ENCODE results near the gene COL12A1.
"Not testable (repeated sequence)": the region's sequence is repeated elsewhere in the genome, so short reads cannot be mapped to it uniquely, and the experiment has no call there.

The COL12A1 gene

DNA sequence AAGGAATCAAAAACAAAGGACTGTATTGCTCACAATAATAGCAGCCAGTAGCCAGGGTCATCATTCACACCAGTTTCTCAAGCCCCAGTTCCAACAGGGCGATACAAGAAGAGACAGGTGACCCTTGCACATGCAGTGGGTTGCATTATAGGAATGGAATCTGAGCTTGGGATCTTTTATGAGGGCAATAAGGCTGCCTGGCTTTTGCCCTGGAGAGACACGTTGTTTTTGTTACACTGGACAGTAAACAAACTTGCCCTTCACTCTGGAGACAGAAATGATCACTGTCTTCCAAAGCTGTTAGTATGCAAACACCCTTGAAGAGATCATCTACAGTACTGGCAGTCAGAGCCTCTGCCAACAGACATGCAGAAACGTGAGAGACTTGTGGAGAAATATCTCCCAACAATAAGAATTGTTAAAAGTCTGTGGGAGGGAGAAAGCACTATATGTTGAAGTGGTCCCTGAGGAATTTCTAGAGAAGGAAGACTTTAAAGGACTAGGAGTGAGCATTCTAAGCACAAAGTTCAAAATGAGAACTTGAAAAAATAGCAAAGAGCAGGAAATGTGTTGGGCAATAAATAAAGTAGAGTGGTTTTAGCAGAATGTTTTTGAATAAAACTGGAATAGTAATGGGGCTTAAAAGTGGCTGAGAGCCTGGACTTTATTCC lies 6.2 kb upstream of the COL12A1 start:
- no peak for DNase-seq

DNA sequence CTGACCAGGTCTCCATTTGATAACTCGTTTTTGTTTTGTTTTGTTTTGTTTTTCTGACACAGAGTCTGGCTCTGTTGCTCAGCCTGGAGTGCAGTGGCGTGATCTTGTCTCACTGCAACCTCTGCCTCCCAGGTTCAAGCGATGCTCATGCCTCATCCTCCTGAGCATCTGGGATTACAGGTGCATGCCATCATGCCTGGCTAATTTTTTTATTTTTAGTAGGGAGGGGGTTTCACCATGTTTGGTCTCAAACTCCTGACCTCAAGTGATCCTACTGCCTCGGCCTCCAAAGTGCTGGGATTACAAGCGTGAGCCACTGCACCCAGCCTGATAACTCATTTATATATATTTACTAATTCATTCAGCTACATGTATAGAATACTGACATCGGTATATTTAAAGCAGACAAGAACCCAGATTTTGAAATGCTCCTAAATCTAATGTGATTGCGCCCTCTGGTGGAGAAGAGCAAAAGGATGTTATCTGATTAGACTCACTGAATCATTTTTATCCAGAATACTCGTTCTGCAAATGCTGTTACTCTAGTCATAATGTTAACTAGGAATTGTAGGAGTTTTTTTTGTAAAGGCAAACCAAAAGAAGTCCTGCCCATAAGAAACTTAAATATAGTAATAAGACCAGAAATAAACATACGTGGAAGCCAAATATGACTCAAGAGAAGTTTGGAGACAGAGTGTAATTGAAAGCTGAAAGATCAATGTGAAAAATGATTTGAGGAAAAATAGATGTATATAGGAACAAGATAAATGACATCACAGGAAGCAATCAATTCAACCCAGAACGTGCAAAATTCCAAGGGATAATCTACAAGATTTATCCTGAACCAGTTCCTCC lies 5.3 kb upstream of the COL12A1 start:
- DNase-seq (peak; percentile 53), ATAC-seq (no peak)

More for the DNA sequence above, 6.2 kb upstream of the COL12A1 start:
- ATAC-seq = no peak

DNA sequence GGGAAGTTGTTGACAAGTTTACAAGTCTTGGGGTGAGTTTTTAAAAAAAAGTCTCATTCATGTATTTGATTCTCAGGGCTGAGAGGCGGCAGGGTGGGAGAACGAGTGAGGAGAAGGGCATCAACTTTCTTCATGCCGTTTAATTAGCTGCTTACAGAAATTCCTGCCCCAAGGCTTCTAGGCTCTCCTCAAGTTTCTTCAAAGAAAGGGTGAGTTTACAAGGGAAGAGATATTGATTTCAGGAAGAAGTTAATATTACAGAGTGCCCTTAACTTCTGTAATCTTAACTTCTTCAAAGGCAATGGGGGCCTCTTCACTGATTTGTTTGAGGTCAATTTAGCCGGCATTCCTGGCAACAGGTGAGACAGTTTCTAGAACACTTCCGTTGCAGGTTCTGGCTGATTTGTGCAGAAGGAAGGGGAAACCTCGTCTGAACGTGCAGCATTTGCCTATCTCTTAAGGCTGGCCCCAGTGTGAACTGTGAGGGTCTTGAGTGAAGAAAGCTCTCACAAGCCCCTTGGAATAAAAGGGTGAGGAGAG lies 3.4 kb upstream of the COL12A1 start:
- ATAC-seq (no peak), DNase-seq (no peak)

DNA sequence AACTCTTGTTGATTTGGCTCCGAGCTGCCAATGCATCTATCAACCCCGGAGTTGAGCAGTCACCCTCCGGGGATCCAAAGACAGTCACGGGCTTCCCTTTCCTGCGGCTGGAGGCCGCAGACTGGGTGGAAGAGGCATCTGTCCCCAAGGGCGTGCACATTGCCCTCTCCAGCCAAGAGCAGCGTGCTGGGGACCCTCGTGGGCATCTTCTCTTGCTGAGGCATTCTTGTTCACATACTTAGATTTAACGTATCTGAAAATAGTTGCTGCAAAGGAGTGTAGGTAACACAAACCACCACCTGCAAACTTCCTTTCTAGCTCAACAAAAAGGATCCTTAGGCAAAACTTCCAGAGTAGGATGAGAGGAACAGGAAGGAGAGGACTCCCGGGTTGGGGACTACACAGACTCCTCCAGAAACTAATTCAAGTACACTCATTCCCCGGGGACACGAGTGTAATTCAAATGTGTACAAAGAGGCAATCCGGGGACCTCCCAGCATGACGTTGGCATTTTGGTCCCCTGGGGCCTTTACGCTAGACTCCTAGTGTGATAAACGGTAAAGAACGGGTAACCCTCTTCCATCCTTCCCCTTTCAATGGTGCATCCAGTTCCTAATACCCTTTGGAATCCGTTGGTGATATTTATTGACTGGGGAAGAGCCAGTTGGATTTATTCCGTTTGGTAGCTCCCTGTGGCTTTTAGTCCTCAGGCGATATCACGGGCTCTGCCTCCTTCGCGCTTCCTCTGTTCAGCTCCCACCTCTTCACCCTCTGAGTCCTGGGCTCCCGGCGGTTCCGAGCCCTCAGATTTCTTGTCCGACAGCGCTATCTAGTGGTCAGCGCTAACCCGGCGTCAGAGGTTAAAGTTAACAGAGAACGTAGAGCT lies 2.7 kb upstream of the COL12A1 start:
- DNase-seq = peak; percentile 85
- peak; percentile 82 for ATAC-seq

DNA sequence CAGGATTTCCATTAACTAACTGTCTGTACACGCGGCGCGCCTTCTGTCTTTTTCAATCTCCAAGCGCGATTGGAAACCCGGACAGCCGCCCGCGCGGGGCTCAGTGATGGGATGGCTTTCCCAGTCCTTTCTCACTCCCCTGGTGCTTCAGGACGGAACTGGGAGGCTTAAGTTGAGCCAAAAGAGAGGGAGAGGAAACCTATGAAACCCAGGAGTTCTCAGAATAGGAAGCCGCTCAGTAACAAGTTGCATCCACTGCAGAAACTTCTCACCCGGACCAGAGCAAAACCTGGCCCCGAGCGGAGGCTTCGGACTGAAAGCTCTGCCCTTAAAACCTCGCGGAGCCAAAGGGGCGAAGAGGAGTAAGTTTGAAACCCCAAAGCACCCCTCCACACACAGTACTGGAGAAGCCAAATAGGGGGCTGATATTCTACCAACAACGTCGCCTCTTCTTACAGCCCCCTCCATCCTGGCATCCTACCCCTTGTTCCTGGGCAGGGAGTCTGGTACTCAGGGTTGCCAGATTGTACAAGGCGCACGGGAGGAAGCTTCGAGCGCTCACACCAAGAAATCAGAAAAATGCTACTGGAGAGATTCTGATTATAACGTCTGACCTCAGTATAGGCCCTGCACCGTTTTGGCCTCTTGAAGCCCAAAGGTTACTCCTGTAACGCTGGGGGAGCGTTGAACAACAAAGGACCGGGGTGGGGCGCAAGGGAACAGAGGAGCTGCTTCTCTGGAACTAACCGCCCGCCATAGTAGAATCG lies 906 bp upstream of the COL12A1 start:
- DNase-seq (no peak), ATAC-seq (no peak)

DNA sequence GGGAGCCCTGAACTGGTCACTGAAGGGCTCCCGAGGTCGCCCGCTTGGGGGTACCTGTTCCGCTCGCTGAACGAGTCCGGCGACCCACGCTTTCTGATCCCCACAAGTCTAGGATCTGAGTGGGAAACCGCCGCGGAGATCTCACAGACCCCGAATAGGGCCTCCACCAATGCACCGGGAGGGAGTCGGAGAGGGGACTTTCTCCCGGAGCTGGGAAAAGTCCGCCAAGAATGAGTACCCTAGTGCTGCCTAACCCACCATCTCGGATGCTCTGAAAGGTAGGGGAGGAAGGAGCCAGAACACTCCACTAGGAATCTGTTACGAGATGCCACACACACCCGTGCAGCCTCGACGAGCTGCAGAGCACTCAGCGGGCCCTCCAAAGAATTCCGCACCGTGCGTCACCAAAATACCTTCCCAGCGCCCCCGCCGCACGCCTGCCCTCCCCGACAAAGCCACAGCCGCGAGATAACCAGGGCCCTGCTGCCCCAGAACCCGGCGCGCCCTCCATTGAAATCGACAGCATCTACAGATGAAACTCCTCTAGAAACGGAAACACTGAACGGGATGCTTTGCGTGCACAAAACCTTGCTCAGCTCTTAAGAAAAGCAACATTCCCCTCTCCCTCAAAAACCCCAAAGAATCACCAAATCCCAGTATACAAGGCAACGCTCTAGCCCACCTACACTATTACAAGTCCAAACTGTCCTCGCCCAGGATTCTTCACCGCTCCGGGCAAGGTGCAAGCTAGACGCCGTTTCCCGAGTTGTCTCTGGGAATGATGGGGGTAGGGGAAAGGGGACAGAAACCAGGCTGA lies 686 bp downstream of the COL12A1 start:
- peak; percentile 27 for DNase-seq

DNA sequence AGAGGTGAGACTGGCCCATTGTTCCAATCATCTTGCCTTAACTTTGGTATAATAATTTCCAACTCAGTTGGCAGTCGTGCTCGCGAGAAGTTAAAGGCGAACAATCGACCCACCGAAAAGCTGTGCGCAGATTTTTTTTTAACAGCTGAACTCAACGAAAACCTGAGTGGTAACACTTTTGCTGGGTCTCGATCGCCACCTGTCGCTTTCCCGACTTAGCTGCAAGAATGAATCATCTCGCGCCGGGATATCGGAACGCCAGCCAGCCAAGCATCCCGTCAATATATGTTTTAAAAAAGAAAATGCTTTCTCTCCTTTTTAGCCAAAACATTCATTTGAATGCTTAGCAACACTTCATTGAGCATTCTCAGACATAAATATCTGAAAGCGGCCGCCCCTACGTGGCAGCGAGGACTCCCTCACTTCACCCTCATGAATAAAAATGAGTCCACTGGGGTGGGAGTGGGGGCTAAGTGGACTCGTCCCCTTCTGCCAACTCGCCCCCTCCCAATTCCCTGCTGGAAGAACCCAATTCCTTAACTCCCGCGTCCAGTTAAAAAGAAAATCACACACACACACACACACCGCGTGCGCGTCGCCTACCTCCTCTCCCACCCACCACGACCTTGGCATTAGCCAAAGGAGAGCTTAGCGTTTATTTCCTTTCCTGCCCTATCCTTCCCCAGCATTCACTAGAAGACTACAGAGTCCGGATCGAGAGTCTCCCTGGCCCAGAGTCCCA lies 1.5 kb downstream of the COL12A1 start:
- ATAC-seq (no peak), DNase-seq (peak; percentile 57)

More for the DNA sequence above, 686 bp downstream of the COL12A1 start:
- no peak for ATAC-seq

DNA sequence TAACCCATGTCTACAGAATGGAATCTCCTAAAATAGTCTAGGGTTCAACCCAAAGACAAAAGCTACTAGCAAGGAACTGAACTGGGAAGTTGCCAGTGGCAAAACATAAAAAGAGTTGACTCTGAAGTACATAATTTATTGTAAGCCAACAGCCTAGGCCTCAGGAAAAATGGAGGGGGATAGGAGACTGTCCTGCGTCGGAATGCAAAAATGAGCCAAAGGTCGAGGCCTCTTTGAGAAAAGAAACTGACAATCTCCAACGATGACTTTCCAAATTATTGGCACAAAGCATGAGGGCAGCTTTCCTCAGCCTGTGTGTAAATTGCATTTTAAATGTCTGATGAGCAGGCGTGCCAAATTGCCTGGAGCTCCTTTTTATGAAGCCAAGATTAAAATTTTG lies 2.1 kb downstream of the COL12A1 start:
- ATAC-seq (no peak), DNase-seq (no peak)

DNA sequence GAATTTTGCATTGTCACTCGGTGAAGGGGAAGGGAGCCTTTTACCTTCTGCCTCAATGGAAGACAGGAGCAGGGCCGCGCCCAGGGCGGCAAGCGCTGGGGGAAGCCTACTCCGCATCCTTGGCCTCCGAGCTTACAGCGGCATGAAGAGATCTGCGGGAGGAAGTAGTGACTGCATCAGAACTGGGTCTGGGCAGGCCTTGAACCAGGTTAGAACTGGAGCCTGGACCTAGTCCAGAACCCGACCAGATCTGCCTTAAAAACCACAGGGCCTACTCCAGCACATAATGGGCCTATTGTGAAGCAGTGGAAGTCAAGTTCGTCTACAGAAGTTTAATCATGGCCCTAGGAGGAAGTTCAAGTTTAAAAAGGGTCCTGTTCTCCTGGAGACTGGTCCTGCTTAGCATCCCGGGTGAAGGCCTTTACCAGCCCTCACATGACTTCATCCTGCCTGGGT lies 3.1 kb downstream of the COL12A1 start:
- no peak for ATAC-seq
- no peak for DNase-seq

DNA sequence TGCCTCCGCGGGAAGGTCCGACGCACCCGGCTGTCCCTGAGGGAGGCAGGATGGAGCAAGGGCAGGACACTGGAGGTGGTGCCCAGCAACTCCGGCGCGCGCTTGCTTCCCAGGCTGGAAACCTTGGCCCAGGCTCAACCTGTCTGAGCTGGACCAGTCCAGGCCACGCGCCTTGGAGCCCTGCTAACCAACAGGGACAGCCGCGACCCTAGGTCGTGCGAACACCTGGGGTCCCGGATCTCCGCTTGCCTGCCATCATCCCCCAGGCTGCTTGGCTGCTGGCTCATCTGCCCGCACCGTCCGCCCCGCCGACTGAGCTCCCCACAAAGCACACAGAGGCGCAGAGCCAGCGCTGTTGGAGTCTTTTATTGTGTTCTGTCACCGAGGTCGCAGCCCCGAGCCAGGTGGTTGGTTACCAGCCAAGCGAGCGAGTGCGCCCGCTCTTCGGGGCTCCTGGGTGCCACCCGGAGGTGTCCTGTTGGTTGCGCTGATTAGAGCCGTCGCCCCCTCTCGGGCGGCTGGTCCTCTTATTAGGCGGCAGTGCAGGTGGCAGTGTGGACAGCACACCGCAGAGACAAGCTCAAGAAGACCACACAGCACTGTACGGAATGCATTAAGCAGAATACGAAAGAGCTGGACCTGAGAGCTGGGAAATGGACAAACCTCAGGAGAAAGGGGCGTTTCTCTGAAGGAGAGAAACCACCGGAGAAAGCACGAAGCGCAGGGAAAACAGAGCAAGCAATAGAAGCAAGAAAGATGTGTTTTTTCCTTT lies 3.8 kb downstream of the COL12A1 start:
- DNase-seq (peak; percentile 5), ATAC-seq (no peak)

DNA sequence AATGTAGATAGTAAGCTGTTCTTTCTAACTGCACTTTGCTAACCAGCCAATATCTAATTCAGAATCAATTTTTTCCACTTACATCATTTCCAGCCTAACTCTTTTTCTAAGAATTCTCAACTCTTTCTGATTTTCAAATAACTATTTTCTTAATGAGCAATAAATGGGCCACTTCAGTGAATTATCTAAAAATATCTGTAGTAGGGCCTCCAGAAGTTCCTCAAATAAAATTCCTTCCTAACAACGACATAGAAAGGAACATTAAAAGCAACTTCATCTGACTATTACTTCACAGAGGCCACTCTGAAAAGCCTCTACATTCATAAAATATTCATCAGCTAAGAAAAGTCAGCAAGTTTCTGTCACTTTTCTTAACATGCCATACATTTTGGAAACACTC lies 4.8 kb downstream of the COL12A1 start:
- no peak for ATAC-seq
- no peak for DNase-seq

DNA sequence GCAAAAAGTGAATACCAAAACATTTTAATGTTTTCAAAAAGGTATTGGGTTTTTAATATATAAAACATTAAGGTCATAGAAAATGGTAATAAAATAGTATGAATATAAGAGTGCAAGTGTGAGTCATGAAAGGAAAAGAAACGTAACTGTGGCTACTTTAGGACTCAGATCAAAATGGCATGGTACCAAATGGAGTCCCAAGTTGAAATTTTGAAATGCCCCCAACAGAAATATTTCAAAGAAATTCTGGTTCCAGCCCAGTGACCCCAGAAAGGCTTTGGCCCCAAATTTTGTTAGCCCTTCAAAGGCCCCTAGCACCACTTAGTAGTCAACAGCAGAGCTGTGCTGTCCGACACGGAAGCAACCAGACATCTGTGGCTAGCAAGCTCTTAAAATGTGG lies 6.0 kb downstream of the COL12A1 start:
- DNase-seq = no peak
- no peak for ATAC-seq

DNA sequence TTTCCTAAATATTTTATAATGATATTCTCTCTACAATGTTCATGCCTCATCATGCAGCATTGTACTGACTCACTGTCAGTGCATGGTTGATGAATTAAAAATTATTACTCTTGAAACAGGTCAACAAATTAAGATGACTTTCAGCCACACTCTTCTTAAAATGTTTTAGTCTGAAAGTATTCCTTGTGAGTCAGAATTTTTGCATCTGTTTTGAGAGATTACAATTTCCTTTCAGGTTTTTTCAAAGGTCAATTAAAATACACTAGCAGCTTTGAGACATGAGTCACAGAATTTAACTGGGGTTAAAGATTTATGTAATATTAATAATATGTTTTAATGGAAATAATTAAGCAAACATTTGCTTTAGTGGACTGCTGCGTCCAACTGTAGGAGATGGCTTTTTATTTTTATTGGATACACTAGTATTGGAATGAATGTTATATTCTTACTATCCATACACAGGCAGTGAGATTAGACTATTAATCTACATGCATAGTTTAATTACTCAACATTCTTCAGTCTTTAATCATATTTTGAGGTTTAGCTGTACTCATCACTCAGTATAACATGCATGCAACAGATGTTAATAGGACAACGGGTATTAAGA lies 9.7 kb downstream of the COL12A1 start:
- no peak for DNase-seq
- ATAC-seq = no peak

DNA sequence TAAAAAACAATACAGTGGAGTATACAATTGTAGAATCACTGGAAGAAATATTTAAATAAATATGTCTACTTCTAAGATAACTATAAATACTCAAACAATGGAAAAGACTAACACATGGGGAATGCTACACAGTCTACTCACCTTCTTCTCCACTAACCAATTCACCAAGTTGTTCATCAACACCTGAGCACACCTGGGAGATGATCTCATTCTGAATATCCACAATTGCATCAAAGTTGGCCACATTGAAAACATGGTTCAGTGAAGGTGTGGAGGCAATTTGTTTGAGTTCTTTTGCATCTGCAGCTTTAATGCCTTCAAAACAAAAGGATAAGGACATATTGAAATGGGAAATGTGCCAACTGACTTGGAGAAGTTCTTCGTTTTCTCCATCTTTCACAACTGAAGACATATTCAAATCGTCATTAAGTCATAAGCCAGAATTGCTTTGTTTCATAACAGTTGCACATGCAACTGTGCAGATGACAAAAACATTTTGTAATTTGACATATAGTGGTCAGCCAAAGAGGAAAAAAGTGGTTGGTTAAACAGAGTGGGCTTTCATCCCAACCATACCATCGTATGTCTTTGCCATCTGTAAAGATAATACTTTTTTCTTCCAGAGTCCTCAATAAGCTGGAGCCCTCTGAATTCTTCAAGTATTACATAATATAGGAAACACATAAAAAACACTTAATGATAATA lies 17.5 kb downstream of the COL12A1 start:
- no peak for DNase-seq

DNA sequence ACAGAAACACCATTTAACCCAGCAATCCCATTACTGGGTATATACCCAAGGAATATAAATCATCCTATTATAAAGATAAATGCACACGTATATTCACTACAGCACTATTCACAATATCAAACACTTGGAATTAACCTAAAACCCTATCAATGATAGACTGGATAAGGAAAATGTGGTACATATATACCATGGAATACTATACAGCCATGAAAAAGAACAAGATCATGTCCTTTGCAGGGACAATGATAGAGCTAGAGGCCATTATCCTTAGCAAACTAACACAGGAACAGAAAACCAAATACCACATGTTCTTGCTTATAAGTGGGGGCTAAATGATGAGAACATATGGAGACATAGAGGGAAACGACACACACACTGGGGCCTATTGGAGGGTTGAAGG lies 19.3 kb downstream of the COL12A1 start:
- not testable (repeated sequence) for ATAC-seq, DNase-seq

More for the DNA sequence above, 17.5 kb downstream of the COL12A1 start:
- no peak for ATAC-seq

DNA sequence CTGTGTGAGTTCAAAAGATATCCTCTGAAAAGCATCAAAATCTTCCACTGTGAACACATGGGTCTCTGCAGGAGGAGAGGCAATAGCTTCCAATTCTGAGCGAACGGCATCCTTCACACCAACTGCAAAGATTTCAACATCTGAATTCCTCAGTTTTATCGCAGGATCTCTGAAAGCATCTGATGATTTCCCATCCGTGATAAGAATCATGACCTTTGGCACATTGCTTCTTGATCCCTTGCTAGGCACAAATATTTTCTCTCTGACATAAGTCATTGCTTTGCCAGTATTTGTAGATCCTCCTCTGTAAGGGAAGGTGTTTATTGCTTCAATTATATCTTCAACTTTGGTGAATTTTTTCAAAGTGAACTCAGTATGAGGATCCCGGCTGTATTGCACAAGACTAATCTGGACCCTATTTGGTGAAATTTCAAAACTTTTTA lies 22.7 kb downstream of the COL12A1 start:
- DNase-seq = no peak

DNA sequence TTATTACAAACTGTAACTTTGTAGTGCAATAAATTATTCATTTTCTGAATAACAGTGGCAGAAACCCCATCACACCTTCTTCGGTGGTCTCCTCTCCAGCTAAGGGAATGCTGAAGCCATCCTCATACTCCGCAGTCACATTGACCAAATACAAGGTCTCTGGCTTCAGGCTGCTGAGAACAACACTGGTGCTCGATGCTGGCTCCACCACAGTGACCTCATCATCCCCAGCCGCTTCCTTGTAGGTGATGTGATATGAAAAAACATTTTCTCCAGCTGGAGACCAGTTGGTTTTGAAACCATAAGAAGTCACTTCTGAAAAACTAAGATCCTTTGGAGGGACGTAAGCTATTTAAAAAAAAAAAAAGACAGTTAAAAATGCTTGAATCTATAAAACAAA lies 25.0 kb downstream of the COL12A1 start:
- no peak for DNase-seq
- ATAC-seq = no peak

More for the DNA sequence above, 22.7 kb downstream of the COL12A1 start:
- ATAC-seq = no peak

DNA sequence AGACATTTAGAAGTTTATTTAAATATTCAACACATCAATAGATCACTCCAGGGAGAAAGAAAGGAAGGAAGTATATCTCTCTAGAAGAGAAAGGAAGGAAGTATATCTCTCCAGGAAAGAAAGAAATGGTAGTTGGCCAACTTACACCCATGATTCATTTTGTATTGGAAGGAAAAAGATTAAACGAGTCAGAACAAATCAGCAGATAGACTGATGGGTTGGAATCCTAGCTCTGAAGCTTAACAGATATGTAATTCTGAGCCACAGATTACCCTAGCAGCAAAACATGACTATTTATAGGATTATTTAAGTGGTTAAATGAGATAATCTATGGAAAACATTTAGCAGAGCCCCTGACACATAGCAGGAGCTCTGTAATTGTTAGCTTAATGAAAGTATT lies 27.1 kb downstream of the COL12A1 start:
- no peak for ATAC-seq
- no peak for DNase-seq

Data from stimulated activated naive CD8-positive, alpha-beta T cell treated with anti-CD3 and anti-CD28 coated beads, Interleukin-15, Interleukin-2, amounts not matched to agents 100 U/mL and 50 U/mL, for 24 hours (primary cell).